ENCODE measurements around the gene MRTFB. TPM values are rescaled to one million over a fixed set of nuclear protein-coding genes. Genes with fewer than 3 reads are reported as not detected.

MRTFB gene
- total and polyA plus RNA-seq, 2 donors (not counting 3 experiments of a cell fraction or from before 2014, with no cell fraction given): 19.6 to 49.5 TPM

DNA sequence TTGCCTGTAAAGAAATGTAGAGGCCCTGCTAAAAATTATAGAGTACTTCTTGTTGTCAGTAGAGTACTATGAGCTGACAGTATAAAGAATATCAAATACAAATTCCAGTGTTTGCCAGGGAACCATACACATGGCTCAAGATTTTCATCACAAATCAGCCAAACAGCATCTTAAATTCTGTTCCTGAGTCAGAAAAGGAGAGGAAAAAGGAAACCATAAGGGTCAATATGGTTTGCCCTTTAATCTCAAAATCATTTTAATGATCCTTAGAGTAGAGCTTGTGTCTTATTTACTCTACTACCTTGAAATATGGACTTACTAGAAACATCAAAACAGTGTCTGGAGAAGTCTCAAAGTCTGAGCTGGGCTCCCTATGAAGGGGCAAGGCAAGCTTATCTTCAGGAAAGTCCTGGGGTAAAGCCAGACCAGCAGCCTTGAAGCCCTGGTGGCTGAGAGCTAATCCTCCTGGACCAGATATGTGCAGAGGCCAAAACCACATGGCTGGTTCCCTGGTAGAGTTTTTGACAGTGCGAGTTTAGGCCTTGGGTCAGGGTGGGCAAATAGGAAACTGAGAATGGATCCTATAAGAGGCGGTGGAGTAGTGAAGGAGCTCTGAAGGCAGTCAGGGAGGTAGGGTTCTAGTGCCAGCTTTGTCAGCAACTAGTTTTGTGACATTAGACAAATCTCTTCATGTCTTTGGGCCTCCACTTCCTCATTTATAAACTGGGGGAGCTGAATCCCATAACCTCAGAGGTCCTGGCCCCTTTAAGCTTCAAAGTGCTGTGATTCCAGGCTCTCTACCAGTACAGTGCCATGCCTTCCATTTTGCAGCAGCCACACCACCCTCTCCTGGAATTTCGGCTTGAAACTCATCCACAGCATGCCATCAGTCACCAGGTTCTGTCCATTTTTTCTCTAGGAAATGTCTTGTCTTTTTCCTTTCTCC is 38.9 kb downstream of the MRTFB start:
- BruUV-seq (replicated peaks): no TSS peak
- peaks cover 27% of the 10 kb centered on the region for H3K4me1 ChIP-seq (ENCODE audit: control insufficient read depth, extremely low read depth, insufficient read depth, low read length)
- no peaks in the 10 kb centered on the region for H3K9me1 ChIP-seq (replicated peaks; ENCODE audit: control insufficient read depth, extremely low read depth, insufficient read depth, low read length)
- DNase-seq (ENCODE audit: low read depth, low spot score) (peak; percentile 40), FAIRE-seq (peak; percentile 28)
- H3K9ac ChIP-seq (replicated peaks; ENCODE audit: extremely low read depth, insufficient read depth, low read length): no peak overlapping the region
- no peak overlapping the region for H3K4me3 ChIP-seq (replicated peaks in 1 of 3; ENCODE audit: insufficient read depth in 1 of 3, low read depth in 1 of 3, low read length in 3 of 3)
- TF ChIP-seq MAX (IDR thresholded peaks at IDR 0.05; ENCODE audit: insufficient read depth, insufficient read length): no peak
- TF ChIP-seq POLR2A (IDR thresholded peaks at IDR 0.05; ENCODE audit: low read depth, low read length): no peak
- peak; percentile 58 for TF ChIP-seq GATA2 (IDR thresholded peaks at IDR 0.05; ENCODE audit: insufficient read depth, insufficient read length, low read depth, low read length)
- TF ChIP-seq CTCF (IDR thresholded peaks at IDR 0.05; ENCODE audit: extremely low read depth in 1 of 2, insufficient read depth in 1 of 2, low read depth in 1 of 2, low read length in 2 of 2): no peak
- no peak for TF ChIP-seq JUN (IDR thresholded peaks at IDR 0.05; ENCODE audit: borderline replicate concordance, insufficient read depth, insufficient read length, low read depth)
- TF ChIP-seq MYC (IDR thresholded peaks at IDR 0.05; ENCODE audit: low read depth, low read length): no peak
- peak; percentile 38 for TF ChIP-seq FOS (IDR thresholded peaks at IDR 0.05; ENCODE audit: borderline replicate concordance, insufficient read depth, low read length)
- TF ChIP-seq POLR2AphosphoS5 (IDR thresholded peaks at IDR 0.05; ENCODE audit: insufficient read depth, low read depth, low read length): no peak
- H3K4me2 ChIP-seq (ENCODE audit: insufficient read depth, low read length): peak overlapping the region; percentile 52
- H3K79me2 ChIP-seq (ENCODE audit: control insufficient read depth, insufficient read depth, low read length): no peaks in the 10 kb centered on the region
- intact Hi-C loops (cut with micrococcal nuclease) (no loop called here), dilution Hi-C loops (cut with MboI; ENCODE audit: extremely low pct_ligation_motif_present, low sequenced_read_pairs) (no loop called here)
- H3K36me3 ChIP-seq (ENCODE audit: control insufficient read depth in 2 of 2, extremely low read depth in 1 of 2, insufficient read depth in 2 of 2, low read length in 2 of 2): no peaks in the 10 kb centered on the region
- H3K27me3 ChIP-seq (ENCODE audit: control insufficient read depth in 2 of 2, insufficient read depth in 2 of 2, low read length in 2 of 2): no peaks in the 10 kb centered on the region
- peaks cover 7% of the 10 kb centered on the region for H4K20me1 ChIP-seq (replicated peaks; ENCODE audit: control insufficient read depth, extremely low read depth, insufficient read depth, low read length)
- CTCF ChIA-PET: interaction anchor here (0.8 to 3.2 kb wide), 10 partner anchors 12 to 186 kb away, joined by 3 to 15 read pairs (median 4); no protein-coding TSS in a partner anchor
- H3K9me3 ChIP-seq (replicated peaks; ENCODE audit: control insufficient read depth, insufficient read depth, low read length): no peaks in the 10 kb centered on the region
- POLR2A ChIA-PET: interaction anchor here (0.7 to 1.3 kb wide), 3 partner anchors 16 to 183 kb away, joined by 3 to 5 read pairs (median 4); no protein-coding TSS in a partner anchor
- no peak overlapping the region for H2AFZ ChIP-seq (ENCODE audit: low read depth, low read length)
- no peak overlapping the region for H3K27ac ChIP-seq (ENCODE audit: insufficient read depth, low read depth, low read length)

Data from endothelial cell of umbilical vein (primary cell).